Measurements from ENCODE around the gene SF3A2. TPM values are rescaled to one million over a fixed set of nuclear protein-coding genes. Genes with fewer than 3 reads are reported as not detected.

The SF3A2 gene
- total and polyA plus RNA-seq, 4 donors, result 2.2 to 32.0 (median 13.2) TPM

DNA sequence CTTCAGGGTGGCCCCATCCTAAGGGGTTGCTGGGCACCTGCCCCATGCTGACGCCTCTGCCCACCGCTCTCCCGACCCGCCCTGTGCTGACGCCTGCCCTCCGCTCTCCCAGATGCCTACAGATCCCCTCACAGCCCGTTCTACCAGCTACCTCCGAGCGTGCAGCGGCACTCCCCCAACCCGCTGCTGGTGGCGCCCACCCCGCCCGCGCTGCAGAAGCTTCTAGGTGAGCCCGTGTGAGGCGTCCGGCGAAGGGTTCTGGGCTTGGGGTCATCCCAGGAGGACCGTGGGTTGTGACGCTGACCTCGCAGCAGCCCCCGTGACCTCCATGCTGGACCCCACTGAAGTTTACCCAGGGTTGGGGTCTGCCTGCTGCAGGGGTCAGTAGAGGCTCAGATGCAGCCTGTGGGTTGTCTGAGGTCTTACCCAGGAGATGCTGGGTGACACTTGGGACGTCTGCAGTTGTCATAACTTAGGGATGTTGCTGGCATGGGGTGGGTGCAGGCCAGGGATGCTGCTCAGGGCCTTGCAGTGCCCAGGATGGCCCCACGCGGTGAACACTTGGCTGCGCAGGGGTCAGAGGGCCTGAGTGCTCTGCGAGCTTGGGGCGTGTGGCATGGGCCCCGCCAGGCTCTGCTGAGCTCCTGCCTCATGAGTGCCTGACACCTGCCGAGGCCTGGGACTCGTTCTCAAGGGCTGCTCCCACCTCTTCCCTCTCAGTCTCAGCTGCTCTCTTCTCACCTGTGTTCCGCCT is 25.5 kb upstream of the SF3A2 start:
- H3K27ac ChIP-seq (ENCODE audit: low read depth in 1 of 2, low read length in 2 of 2), result no peak overlapping the region
- no peak overlapping the region for H3K9ac ChIP-seq (ENCODE audit: low read depth in 1 of 2, low read length in 2 of 2)
- H3K27me3 ChIP-seq (ENCODE audit: control insufficient read depth in 4 of 4, insufficient read depth in 4 of 4, low read length in 3 of 4), result no peaks in the 10 kb centered on the region
- no peak overlapping the region for H3K4me3 ChIP-seq (ENCODE audit: low read depth in 1 of 3, low read length in 3 of 3)
- no peaks in the 10 kb centered on the region for H3K9me3 ChIP-seq (ENCODE audit: control insufficient read depth in 4 of 4, low read length in 3 of 4)
- peaks cover 0 to 1% (median 0%) of the 10 kb centered on the region in 4 donors for H3K4me1 ChIP-seq (ENCODE audit: control insufficient read depth in 4 of 4, insufficient read depth in 4 of 4, low read length in 3 of 4)
- peaks cover 12 to 68% (median 20%) of the 10 kb centered on the region in 4 donors for H3K36me3 ChIP-seq (ENCODE audit: control insufficient read depth in 4 of 4, insufficient read depth in 3 of 4, low read depth in 1 of 4, low read length in 3 of 4)
- no peak for TF ChIP-seq RAD21 (IDR thresholded peaks at IDR 0.05)
- no peak for TF ChIP-seq FOXA1 (IDR thresholded peaks at IDR 0.05)
- TF ChIP-seq HNF4G (IDR thresholded peaks at IDR 0.05), result no peak
- TF ChIP-seq RXRA (IDR thresholded peaks at IDR 0.05), result no peak
- TF ChIP-seq JUND (IDR thresholded peaks at IDR 0.05), result no peak
- TF ChIP-seq, protein P1, sequence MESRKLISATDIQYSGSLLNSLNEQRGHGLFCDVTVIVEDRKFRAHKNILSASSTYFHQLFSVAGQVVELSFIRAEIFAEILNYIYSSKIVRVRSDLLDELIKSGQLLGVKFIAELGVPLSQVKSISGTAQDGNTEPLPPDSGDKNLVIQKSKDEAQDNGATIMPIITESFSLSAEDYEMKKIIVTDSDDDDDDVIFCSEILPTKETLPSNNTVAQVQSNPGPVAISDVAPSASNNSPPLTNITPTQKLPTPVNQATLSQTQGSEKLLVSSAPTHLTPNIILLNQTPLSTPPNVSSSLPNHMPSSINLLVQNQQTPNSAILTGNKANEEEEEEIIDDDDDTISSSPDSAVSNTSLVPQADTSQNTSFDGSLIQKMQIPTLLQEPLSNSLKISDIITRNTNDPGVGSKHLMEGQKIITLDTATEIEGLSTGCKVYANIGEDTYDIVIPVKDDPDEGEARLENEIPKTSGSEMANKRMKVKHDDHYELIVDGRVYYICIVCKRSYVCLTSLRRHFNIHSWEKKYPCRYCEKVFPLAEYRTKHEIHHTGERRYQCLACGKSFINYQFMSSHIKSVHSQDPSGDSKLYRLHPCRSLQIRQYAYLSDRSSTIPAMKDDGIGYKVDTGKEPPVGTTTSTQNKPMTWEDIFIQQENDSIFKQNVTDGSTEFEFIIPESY (IDR thresholded peaks at IDR 0.05), result no peak
- no peak for TF ChIP-seq GABPA (IDR thresholded peaks at IDR 0.05 in 1 of 2, conservative IDR thresholded peaks at IDR 0.05 in 1 of 2)
- TF ChIP-seq NR2F2 (IDR thresholded peaks at IDR 0.05), result no peak
- no peak for TF ChIP-seq SP1 (IDR thresholded peaks at IDR 0.05)
- TF ChIP-seq, protein P2, sequence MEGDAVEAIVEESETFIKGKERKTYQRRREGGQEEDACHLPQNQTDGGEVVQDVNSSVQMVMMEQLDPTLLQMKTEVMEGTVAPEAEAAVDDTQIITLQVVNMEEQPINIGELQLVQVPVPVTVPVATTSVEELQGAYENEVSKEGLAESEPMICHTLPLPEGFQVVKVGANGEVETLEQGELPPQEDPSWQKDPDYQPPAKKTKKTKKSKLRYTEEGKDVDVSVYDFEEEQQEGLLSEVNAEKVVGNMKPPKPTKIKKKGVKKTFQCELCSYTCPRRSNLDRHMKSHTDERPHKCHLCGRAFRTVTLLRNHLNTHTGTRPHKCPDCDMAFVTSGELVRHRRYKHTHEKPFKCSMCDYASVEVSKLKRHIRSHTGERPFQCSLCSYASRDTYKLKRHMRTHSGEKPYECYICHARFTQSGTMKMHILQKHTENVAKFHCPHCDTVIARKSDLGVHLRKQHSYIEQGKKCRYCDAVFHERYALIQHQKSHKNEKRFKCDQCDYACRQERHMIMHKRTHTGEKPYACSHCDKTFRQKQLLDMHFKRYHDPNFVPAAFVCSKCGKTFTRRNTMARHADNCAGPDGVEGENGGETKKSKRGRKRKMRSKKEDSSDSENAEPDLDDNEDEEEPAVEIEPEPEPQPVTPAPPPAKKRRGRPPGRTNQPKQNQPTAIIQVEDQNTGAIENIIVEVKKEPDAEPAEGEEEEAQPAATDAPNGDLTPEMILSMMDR (IDR thresholded peaks at IDR 0.05; ENCODE audit: low read depth, low read length, missing input control), result no peak
- TF ChIP-seq, protein P3, sequence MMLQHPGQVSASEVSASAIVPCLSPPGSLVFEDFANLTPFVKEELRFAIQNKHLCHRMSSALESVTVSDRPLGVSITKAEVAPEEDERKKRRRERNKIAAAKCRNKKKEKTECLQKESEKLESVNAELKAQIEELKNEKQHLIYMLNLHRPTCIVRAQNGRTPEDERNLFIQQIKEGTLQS (IDR thresholded peaks at IDR 0.05), result no peak
- TF ChIP-seq, protein P4, sequence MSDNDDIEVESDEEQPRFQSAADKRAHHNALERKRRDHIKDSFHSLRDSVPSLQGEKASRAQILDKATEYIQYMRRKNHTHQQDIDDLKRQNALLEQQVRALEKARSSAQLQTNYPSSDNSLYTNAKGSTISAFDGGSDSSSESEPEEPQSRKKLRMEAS (IDR thresholded peaks at IDR 0.05), result no peak
- no peak for TF ChIP-seq EGR1 (IDR thresholded peaks at IDR 0.05; ENCODE audit: low read depth in 2 of 2)
- TF ChIP-seq HNF4A (conservative IDR thresholded peaks at IDR 0.05), result no peak
- WGBS, result 96% methylated on average over 33 of the region's 33 CpGs
- DNase-seq (ENCODE audit: low spot score), result no peak

DNA sequence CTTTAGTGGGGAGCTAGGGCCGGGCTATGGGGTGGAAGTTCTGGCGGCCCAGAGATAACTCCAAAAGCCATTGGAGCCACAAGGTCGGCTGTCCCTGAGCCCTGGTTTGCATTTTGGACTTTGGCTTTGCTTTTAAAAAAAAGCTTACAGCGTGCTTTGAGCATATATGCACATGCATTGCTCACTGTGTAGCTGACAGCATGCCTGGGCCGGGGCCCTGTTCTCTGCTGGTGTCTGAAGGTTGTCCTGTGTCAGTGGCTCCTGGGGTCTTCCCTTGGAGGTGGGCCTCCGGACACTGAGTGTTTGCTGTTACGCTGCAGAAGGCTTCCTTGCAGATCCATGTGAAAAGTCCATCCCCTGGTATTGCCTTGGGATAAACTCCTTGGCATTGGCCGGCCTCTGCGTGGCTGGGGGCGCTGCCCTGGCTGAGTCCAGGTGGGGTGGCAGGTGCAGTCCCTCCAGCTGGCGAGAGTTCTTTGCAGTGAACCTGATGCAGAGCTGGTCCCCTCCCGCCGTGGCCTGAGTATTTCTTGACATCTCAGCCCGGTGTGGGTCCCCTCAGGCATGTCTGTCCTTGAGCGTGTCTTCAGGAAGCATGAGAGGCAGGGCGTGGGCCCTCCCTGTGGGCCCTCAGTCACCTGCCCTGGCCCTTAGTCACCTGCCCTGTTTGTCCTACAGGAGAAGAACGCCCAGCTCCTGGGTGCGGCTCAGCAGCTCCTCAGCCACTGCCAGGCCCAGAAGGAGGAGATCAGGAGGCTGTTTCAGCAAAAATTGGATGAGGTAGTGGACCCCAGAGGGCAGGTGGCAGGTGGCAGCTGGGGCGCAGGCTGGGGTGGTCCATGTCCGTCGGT is 23.5 kb upstream of the SF3A2 start:
- no peaks in the 10 kb centered on the region for H3K27me3 ChIP-seq (ENCODE audit: control insufficient read depth in 4 of 4, insufficient read depth in 4 of 4, low read length in 3 of 4)
- no peak for DNase-seq (ENCODE audit: low spot score)
- TF ChIP-seq, protein P1 (IDR thresholded peaks at IDR 0.05), result no peak
- TF ChIP-seq HNF4A (conservative IDR thresholded peaks at IDR 0.05) (peak in 1 of 2 donors; percentile 44), NR2F2 (IDR thresholded peaks at IDR 0.05) (no peak)
- H3K27ac ChIP-seq (ENCODE audit: low read depth in 1 of 2, low read length in 2 of 2), result no peak overlapping the region
- H3K4me3 ChIP-seq (ENCODE audit: low read depth in 1 of 3, low read length in 3 of 3), result no peak overlapping the region
- H3K36me3 ChIP-seq (ENCODE audit: control insufficient read depth in 4 of 4, insufficient read depth in 3 of 4, low read depth in 1 of 4, low read length in 3 of 4), result peaks cover 13 to 75% (median 24%) of the 10 kb centered on the region in 4 donors
- no peak overlapping the region for H3K9ac ChIP-seq (ENCODE audit: low read depth in 1 of 2, low read length in 2 of 2)
- no peaks in the 10 kb centered on the region for H3K9me3 ChIP-seq (ENCODE audit: control insufficient read depth in 4 of 4, low read length in 3 of 4)
- H3K4me1 ChIP-seq (ENCODE audit: control insufficient read depth in 4 of 4, insufficient read depth in 4 of 4, low read length in 3 of 4), result peaks cover 0 to 1% (median 0%) of the 10 kb centered on the region in 4 donors
- 86% methylated on average over 21 of the region's 21 CpGs for WGBS
